Heart left ventricle (tissue), 16 donors: Measurements from ENCODE around the gene UGT1A7. TPM values are rescaled to one million over a fixed set of nuclear protein-coding genes. Genes with fewer than 3 reads are reported as not detected.

Source experiments
- ATAC-seq, 4 donors: fragments of 200-7000 bp; cut with Tn5 transposase; one replicate each; pipeline ENCODE4 v1.9.1; 2020 to 2022; ENCODE audit warnings: moderate library complexity in 4 of 4, mild to moderate bottlenecking in 3 of 4, moderate number of reproducible peaks in 1 of 4
- DNase-seq, 5 donors: peaks; one replicate each; pipeline ENCODE4 v3.0.0-alpha.2; 2020
- H3K27ac ChIP-seq, 12 donors: fragments of 200-600 bp; sonication (generic) in 4 of 12; one replicate each; pipeline versions ENCODE4 v1.5.0 to v1.8.0; 2016 to 2022; ENCODE audit warnings: mild to moderate bottlenecking in 2 of 12
- H3K27me3 ChIP-seq, 9 donors: fragments of 200-600 bp; sonication (generic) in 2 of 9; one replicate each; pipeline versions ENCODE4 v1.5.1 to v1.8.0; 2016 to 2022; ENCODE audit warnings: mild to moderate bottlenecking in 3 of 9
- H3K36me3 ChIP-seq, 9 donors: fragments of 200-600 bp; sonication (generic) in 2 of 9; one replicate each; pipeline versions ENCODE4 v1.5.0 to v1.8.0; 2018 to 2022; ENCODE audit warnings: mild to moderate bottlenecking in 2 of 9
- H3K4me1 ChIP-seq, 12 donors: fragments of 200-600 bp; sonication (generic) in 4 of 12; one replicate each; pipeline versions ENCODE4 v1.5.0 to v1.8.0; 2016 to 2022; ENCODE audit warnings: mild to moderate bottlenecking in 3 of 12
- H3K4me3 ChIP-seq, 12 donors: fragments of 200-600 bp; sonication (generic) in 4 of 12; one replicate each; pipeline versions ENCODE4 v1.5.0 to v1.8.0; 2017 to 2022; ENCODE audit warnings: mild to moderate bottlenecking in 9 of 12, moderate library complexity in 4 of 12
- H3K9me3 ChIP-seq, 12 donors: fragments of 200-600 bp; sonication (generic) in 4 of 12; one replicate each; pipeline versions ENCODE4 v1.5.0 to v1.8.0; 2016 to 2022; ENCODE audit warnings: mild to moderate bottlenecking in 1 of 12
- POLR2A ChIP-seq, 2 donors: fragments of 450-650 bp; IDR thresholded peaks; one replicate each; pipeline ENCODE4 v1.6.1; 2017; ENCODE audit warnings: antibody characterized with exemption in 2 of 2, mild to moderate bottlenecking in 2 of 2, moderate library complexity in 2 of 2
- WGBS, 4 donors: extraction: QIAGEN DNeasy Blood & Tissue Kit in 2 of 4; methylation state at CpG; one replicate each; pipeline versions ENCODE4 v1.1.5 to v1.1.7; 2013 to 2018; 5-methylcytosine and 5-hydroxymethylcytosine counted together
- intact Hi-C, 10 donors: fragments of 100-400 bp; cut with DNase I; formaldehyde crosslinking; loops; one replicate each; pipeline versions ENCODE4 v1.11.1 to v1.14.2; 2022
- polyA plus RNA-seq, 2 donors: library from polyadenylated mRNA; stranded (reverse); fragments of 200-250 nt; gene quantifications; one replicate each; pipeline ENCODE4 v1.2.3, GENCODE V29; 2013
- total RNA-seq, 9 donors: library from RNA; depleted of rRNA in 2 of 9; stranded (reverse); fragments of >200 nt in 2 of 9; fragmentation: NEBNext Ultra II Directional in 3 of 9; extraction: Animal tissue kit (Norgen Biotek cat#: 25700) in 3 of 9; gene quantifications; one replicate each; pipeline versions ENCODE4 v1.1.0 to v1.2.4, GENCODE V29; 2016 to 2023
- TF ChIP-seq, protein P1 (sequence below), 12 donors: fragments of 200-600 bp; sonication (generic) in 4 of 12; IDR thresholded peaks; one replicate each; pipeline versions ENCODE4 v1.5.0 to v1.8.0; 2018 to 2022; ENCODE audit warnings: antibody characterized with exemption in 12 of 12, mild to moderate bottlenecking in 5 of 12
- donor health status: ischemic (EF 13 %, LVEDD 7.1; RV severe dilation, severe dysfunction).
- donor health status: healthy with polysubstance abuse.
- donor health status: DM: no; HTN: yes; CAD: no.
- donor health status: DM: no; HTN: no; CAD: no.
- donor health status: ischemic (EF 25% LVEDD 6.9; RV normal size, moderate dysfunction).
- donor health status: ischemic (EF 25% LVEDD 5.7; RV mildly dilated, moderate dysfunction).
- donor health status: healthy.
- donor health status: DM: yes; HTN: yes; CAD: no.
- donor health status: ischemic (EF 35%, LVEDD 5.7; RV mildly dilated, moderate dysfunction).
- donor health status: nonischemic (EF 11% LVEDD 7.7; RV severe dilation, severe dysfunction).
- donor health status: DM: yes; HTN: yes; CAD: no.
- donor health status: PGD.
- donor health status: ischemic (EF 29% LVEDD 5.4; RV normal size, mild dysfunction).
- donor health status: nonischemic (EF 23%, LVEDD 6.1; RV moderate dilation, normal function).

UGT1A7 gene
- total and polyA plus RNA-seq, 11 donors: not detected

DNA sequence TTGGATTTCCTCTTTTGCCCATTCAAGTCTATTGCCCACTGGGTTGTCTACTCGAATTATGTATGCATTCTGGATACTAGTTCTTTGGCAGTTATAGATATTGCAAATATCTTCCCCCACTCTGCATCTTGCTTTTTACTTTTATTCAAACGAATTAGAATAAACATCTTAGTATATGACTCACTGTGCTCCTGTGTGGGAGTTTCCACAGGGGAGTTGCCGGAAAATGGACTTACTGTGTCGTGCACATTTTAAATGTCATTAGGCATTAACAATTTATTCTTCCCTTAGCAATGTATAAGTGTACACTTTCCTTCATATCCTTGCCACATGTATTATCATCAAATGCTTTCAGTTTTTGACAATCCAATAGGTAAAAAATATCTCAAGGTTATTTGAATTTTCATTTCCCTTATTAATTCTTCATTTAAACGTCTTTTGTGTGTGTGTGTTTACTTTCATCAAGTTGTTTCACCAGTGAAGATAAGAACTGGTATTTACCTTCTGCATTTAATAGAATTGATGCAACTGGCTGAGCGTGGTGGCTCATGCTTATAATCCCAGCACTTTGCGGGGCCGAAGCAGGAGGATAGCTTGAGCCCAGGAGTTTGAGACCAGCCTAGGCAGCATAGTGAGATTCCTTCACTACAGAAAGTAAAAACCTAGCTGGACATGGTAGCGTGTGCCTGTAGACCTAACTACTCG lies 26.4 kb downstream of the UGT1A7 start:
- no peak overlapping the region for H3K4me3 ChIP-seq
- H3K27me3 ChIP-seq: peaks cover 0 to 15% (median 2%) of the 10 kb centered on the region in 9 donors
- no peak overlapping the region for H3K27ac ChIP-seq
- ATAC-seq: no peak
- intact Hi-C loops: no loop called here
- no peaks in the 10 kb centered on the region for H3K36me3 ChIP-seq
- no peaks in the 10 kb centered on the region for H3K4me1 ChIP-seq
- 68 to 75% (median 72%) methylated on average over 10 of the region's 10 CpGs for WGBS, 4 donors
- no peak for DNase-seq
- peaks cover 0 to 6% (median 0%) of the 10 kb centered on the region in 12 donors for H3K9me3 ChIP-seq
- TF ChIP-seq POLR2A (IDR thresholded peaks at IDR 0.05): no peak
- TF ChIP-seq, protein P1, sequence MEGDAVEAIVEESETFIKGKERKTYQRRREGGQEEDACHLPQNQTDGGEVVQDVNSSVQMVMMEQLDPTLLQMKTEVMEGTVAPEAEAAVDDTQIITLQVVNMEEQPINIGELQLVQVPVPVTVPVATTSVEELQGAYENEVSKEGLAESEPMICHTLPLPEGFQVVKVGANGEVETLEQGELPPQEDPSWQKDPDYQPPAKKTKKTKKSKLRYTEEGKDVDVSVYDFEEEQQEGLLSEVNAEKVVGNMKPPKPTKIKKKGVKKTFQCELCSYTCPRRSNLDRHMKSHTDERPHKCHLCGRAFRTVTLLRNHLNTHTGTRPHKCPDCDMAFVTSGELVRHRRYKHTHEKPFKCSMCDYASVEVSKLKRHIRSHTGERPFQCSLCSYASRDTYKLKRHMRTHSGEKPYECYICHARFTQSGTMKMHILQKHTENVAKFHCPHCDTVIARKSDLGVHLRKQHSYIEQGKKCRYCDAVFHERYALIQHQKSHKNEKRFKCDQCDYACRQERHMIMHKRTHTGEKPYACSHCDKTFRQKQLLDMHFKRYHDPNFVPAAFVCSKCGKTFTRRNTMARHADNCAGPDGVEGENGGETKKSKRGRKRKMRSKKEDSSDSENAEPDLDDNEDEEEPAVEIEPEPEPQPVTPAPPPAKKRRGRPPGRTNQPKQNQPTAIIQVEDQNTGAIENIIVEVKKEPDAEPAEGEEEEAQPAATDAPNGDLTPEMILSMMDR (IDR thresholded peaks at IDR 0.05): no peak

DNA sequence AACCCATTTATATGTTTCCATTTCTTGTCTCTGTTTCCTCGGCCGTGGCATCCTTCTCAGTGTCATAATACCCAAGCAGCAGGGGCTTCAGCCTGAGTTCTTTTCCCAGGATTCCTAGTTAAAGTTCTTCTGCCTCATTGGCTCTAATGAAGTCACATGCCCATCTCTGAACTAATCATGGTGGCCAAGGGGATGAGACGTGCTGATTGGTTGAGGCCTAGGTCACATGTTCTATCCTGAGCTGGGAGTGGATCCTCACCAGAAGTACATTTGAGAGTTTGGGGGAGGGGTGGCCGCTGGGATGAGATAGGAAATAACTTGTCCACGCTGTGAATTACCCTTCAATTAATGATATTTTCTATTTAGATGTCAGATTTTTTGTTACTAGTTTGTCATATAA lies 27.2 kb downstream of the UGT1A7 start:
- 75 to 86% (median 84%) methylated on average over 5 of the region's 5 CpGs for WGBS, 4 donors
- TF ChIP-seq POLR2A (IDR thresholded peaks at IDR 0.05): no peak

GRCh38 chr2:233711312-233712008 lies 29.8 kb downstream of the UGT1A7 start:
- intact Hi-C loops: loop anchor here in 1 of 10 donors (10.0 kb wide), 1 partner anchor 267 kb away; no protein-coding TSS in a partner anchor
- 35 to 42% (median 36%) methylated on average over 10 to 11 of the region's 11 CpGs for WGBS, 4 donors
- H3K4me1 ChIP-seq: no peaks in the 10 kb centered on the region
- H3K36me3 ChIP-seq: no peaks in the 10 kb centered on the region
- H3K27ac ChIP-seq: no peak overlapping the region
- H3K27me3 ChIP-seq: peaks cover 0 to 16% (median 4%) of the 10 kb centered on the region in 9 donors
- H3K4me3 ChIP-seq: no peak overlapping the region
- TF ChIP-seq, protein P1 (IDR thresholded peaks at IDR 0.05): peak; percentile 48 to 83 (median 71)
- TF ChIP-seq POLR2A (IDR thresholded peaks at IDR 0.05): no peak
- H3K9me3 ChIP-seq: no peaks in the 10 kb centered on the region
- DNase-seq (peak; percentile 47 to 79 (median 61)), ATAC-seq (peak in 3 of 4 donors; percentile 75 to 85 (median 76))

More for the DNA sequence above, 27.2 kb downstream of the UGT1A7 start:
- Histone ChIP-seq H3K27me3 (peaks cover 0 to 15% (median 2%) of the 10 kb centered on the region in 9 donors), H3K4me1 (no peaks in the 10 kb centered on the region), H3K36me3 (no peaks in the 10 kb centered on the region), H3K4me3 (no peak overlapping the region), H3K9me3 (peaks cover 0 to 6% (median 0%) of the 10 kb centered on the region in 12 donors), H3K27ac (no peak overlapping the region)
- ATAC-seq (no peak), DNase-seq (no peak)
- intact Hi-C loops: no loop called here

GRCh38 chr2:233712611-233713261 lies 31.0 kb downstream of the UGT1A7 start, which contains the start of gene UGT1A5:
UGT1A5 (plus strand) TSS chr2:233712907; CDS start chr2:233712992, 85 bp downstream.
- TF ChIP-seq, protein P1 (IDR thresholded peaks at IDR 0.05): no peak
- TF ChIP-seq POLR2A (IDR thresholded peaks at IDR 0.05): no peak
- intact Hi-C loops: loop anchor here in 1 of 10 donors (10.0 kb wide), 1 partner anchor 268 kb away; no protein-coding TSS in a partner anchor
- Histone ChIP-seq H3K27me3 (peaks cover 0 to 26% (median 6%) of the 10 kb centered on the region in 9 donors), H3K36me3 (no peaks in the 10 kb centered on the region), H3K9me3 (no peaks in the 10 kb centered on the region), H3K4me3 (no peak within 1 kb of the TSS), H3K27ac (no peak within 1 kb of the TSS), H3K4me1 (no peaks in the 10 kb centered on the region)
- DNase-seq (no peak), ATAC-seq (no peak)
- WGBS, 4 donors: 78 to 83% (median 80%) methylated on average over 14 of the region's 14 CpGs
